Measurements from ENCODE around the gene NTM.

Gene NTM

GRCh38 chr11:132346558-132347148 is 976.2 kb downstream of the NTM start:
- no peak overlapping the region for H3K27ac ChIP-seq

GRCh38 chr11:132347156-132348090 is 977.0 kb downstream of the NTM start:
- no peak for DNase-seq (ENCODE audit: low read depth, low spot score)
- Histone ChIP-seq H3K9me3 (ENCODE audit: low read depth, low read length) (no peaks in the 10 kb centered on the region), H3K36me3 (ENCODE audit: insufficient read depth, low read length) (no peaks in the 10 kb centered on the region), H3K9ac (ENCODE audit: insufficient read length) (no peak overlapping the region), H3K27ac (no peak overlapping the region), H3K4me3 (no peak overlapping the region)
- TF ChIP-seq POLR2AphosphoS5 (IDR thresholded peaks at IDR 0.05; ENCODE audit: borderline replicate concordance, low read depth, low read length) (no peak), EZH2 (IDR thresholded peaks at IDR 0.05) (no peak), FOXP2 (optimal IDR thresholded peaks at IDR 0.05; ENCODE audit: control extremely low read depth, extremely low read length, insufficient read depth) (no peak)

More at GRCh38 chr11:132346558-132347148, 976.2 kb downstream of the NTM start:
- Histone ChIP-seq H3K9me3 (ENCODE audit: low read depth, low read length) (no peaks in the 10 kb centered on the region), H3K9ac (ENCODE audit: insufficient read length) (no peak overlapping the region), H3K36me3 (ENCODE audit: insufficient read depth, low read length) (no peaks in the 10 kb centered on the region), H3K4me3 (no peak overlapping the region)
- no peak for DNase-seq (ENCODE audit: low read depth, low spot score)
- no peak for TF ChIP-seq POLR2AphosphoS5 (IDR thresholded peaks at IDR 0.05; ENCODE audit: borderline replicate concordance, low read depth, low read length)
- TF ChIP-seq EZH2 (IDR thresholded peaks at IDR 0.05), result no peak

- H3K27ac ChIP-seq, result no peak overlapping the region
- no peak overlapping the region for H3K4me3 ChIP-seq
- TF ChIP-seq FOXP2 (optimal IDR thresholded peaks at IDR 0.05; ENCODE audit: control extremely low read depth, extremely low read length, insufficient read depth), result no peak
- TF ChIP-seq POLR2AphosphoS5 (IDR thresholded peaks at IDR 0.05; ENCODE audit: borderline replicate concordance, low read depth, low read length), result no peak
- no peak for TF ChIP-seq EZH2 (IDR thresholded peaks at IDR 0.05)
- no peak for DNase-seq (ENCODE audit: low read depth, low spot score)
- no peaks in the 10 kb centered on the region for H3K36me3 ChIP-seq (ENCODE audit: insufficient read depth, low read length)
- H3K9me3 ChIP-seq (ENCODE audit: low read depth, low read length), result no peaks in the 10 kb centered on the region
- H3K9ac ChIP-seq (ENCODE audit: insufficient read length), result no peak overlapping the region
Measured at GRCh38 chr11:132349811-132350733, 979.7 kb downstream of the NTM start.

GRCh38 chr11:132351050-132351449 is 980.6 kb downstream of the NTM start:
- Histone ChIP-seq H3K27ac (no peak overlapping the region), H3K9ac (ENCODE audit: insufficient read length) (no peak overlapping the region), H3K9me3 (ENCODE audit: low read depth, low read length) (no peaks in the 10 kb centered on the region), H3K36me3 (ENCODE audit: insufficient read depth, low read length) (no peaks in the 10 kb centered on the region), H3K4me3 (no peak overlapping the region)
- TF ChIP-seq POLR2AphosphoS5 (IDR thresholded peaks at IDR 0.05; ENCODE audit: borderline replicate concordance, low read depth, low read length), result no peak
- no peak for TF ChIP-seq FOXP2 (optimal IDR thresholded peaks at IDR 0.05; ENCODE audit: control extremely low read depth, extremely low read length, insufficient read depth)
- no peak for TF ChIP-seq EZH2 (IDR thresholded peaks at IDR 0.05)
- DNase-seq (ENCODE audit: low read depth, low spot score), result no peak

GRCh38 chr11:132352497-132352896 is 982.1 kb downstream of the NTM start:
- Histone ChIP-seq H3K9ac (ENCODE audit: insufficient read length) (no peak overlapping the region), H3K4me3 (no peak overlapping the region), H3K36me3 (ENCODE audit: insufficient read depth, low read length) (no peaks in the 10 kb centered on the region), H3K27ac (no peak overlapping the region), H3K9me3 (ENCODE audit: low read depth, low read length) (no peaks in the 10 kb centered on the region)
- no peak for DNase-seq (ENCODE audit: low read depth, low spot score)
- TF ChIP-seq EZH2 (IDR thresholded peaks at IDR 0.05) (no peak), FOXP2 (optimal IDR thresholded peaks at IDR 0.05; ENCODE audit: control extremely low read depth, extremely low read length, insufficient read depth) (no peak), POLR2AphosphoS5 (IDR thresholded peaks at IDR 0.05; ENCODE audit: borderline replicate concordance, low read depth, low read length) (no peak)

GRCh38 chr11:132353255-132353654 is 982.8 kb downstream of the NTM start:
- Histone ChIP-seq H3K36me3 (ENCODE audit: insufficient read depth, low read length) (no peaks in the 10 kb centered on the region), H3K27ac (no peak overlapping the region), H3K9me3 (ENCODE audit: low read depth, low read length) (no peaks in the 10 kb centered on the region), H3K4me3 (no peak overlapping the region), H3K9ac (ENCODE audit: insufficient read length) (no peak overlapping the region)
- no peak for TF ChIP-seq EZH2 (IDR thresholded peaks at IDR 0.05)
- no peak for TF ChIP-seq POLR2AphosphoS5 (IDR thresholded peaks at IDR 0.05; ENCODE audit: borderline replicate concordance, low read depth, low read length)
- no peak for TF ChIP-seq FOXP2 (optimal IDR thresholded peaks at IDR 0.05; ENCODE audit: control extremely low read depth, extremely low read length, insufficient read depth)
- DNase-seq (ENCODE audit: low read depth, low spot score), result no peak

- Histone ChIP-seq H3K36me3 (ENCODE audit: insufficient read depth, low read length) (no peaks in the 10 kb centered on the region), H3K9ac (ENCODE audit: insufficient read length) (no peak overlapping the region), H3K27ac (no peak overlapping the region), H3K4me3 (no peak overlapping the region), H3K9me3 (ENCODE audit: low read depth, low read length) (no peaks in the 10 kb centered on the region)
- DNase-seq (ENCODE audit: low read depth, low spot score), result no peak
- TF ChIP-seq POLR2AphosphoS5 (IDR thresholded peaks at IDR 0.05; ENCODE audit: borderline replicate concordance, low read depth, low read length) (no peak), FOXP2 (optimal IDR thresholded peaks at IDR 0.05; ENCODE audit: control extremely low read depth, extremely low read length, insufficient read depth) (no peak), EZH2 (IDR thresholded peaks at IDR 0.05) (no peak)
Measured at GRCh38 chr11:132357811-132358572, 987.6 kb downstream of the NTM start.
